ENCODE measurements around the gene DSCAM.

- TF ChIP-seq CTCF (conservative IDR thresholded peaks at IDR 0.05; ENCODE audit: low read depth in 2 of 2) (no peak), ETS1 (IDR thresholded peaks at IDR 0.05) (no peak), NANOG (IDR thresholded peaks at IDR 0.05; ENCODE audit: borderline replicate concordance) (no peak), REST (IDR thresholded peaks at IDR 0.05; ENCODE audit: unreplicated experiment) (no peak), EZH2 (IDR thresholded peaks at IDR 0.05; ENCODE audit: low read depth, unreplicated experiment) (no peak), POLR2AphosphoS5 (IDR thresholded peaks at IDR 0.05; ENCODE audit: low read depth) (no peak), EZH2phosphoT487 (IDR thresholded peaks at IDR 0.05; ENCODE audit: unreplicated experiment) (no peak)
Measured at GRCh38 chr21:40531431-40532110, 315.4 kb downstream of the DSCAM start.

Measured in GM23338 (cell line).